SH-SY5Y (cell line): ENCODE data around the gene TBCCD1.

Experiments
- GATA2 ChIP-seq: IDR thresholded peaks from 2 replicates; pipeline ENCODE4 v1.6.1; 2011; ENCODE audit warnings: mild to moderate bottlenecking, low read depth, low read length
- GATA3 ChIP-seq: IDR thresholded peaks from 2 replicates; pipeline ENCODE4 v1.6.1; 2011; ENCODE audit warnings: low read depth, mild to moderate bottlenecking, low read length, moderate library complexity

The TBCCD1 gene

GRCh38 chr3:186600896-186601295, 33.8 kb upstream of the TBCCD1 start:
- TF ChIP-seq GATA2: no peak
- no peak for TF ChIP-seq GATA3

DNA sequence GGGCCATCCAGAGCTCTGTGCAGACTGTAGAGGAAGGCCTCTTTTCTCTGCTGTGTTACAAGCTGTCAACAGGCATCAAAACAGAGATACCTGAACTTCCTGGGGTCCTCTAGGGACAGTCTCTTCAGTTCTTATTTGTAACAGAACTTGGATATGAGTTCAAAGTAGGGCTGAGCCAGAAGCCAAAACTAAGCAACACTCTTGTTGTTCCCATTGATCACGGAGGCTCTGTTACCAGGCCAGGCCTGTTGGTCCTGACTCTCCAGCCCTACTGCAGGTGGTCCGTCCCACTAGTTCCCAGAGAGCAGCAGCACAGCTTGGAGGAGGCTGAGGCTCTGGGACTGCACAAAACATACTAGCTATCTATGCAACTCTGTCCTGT, 32.6 kb upstream of the TBCCD1 start:
- TF ChIP-seq GATA3 (no peak), GATA2 (no peak)

DNA sequence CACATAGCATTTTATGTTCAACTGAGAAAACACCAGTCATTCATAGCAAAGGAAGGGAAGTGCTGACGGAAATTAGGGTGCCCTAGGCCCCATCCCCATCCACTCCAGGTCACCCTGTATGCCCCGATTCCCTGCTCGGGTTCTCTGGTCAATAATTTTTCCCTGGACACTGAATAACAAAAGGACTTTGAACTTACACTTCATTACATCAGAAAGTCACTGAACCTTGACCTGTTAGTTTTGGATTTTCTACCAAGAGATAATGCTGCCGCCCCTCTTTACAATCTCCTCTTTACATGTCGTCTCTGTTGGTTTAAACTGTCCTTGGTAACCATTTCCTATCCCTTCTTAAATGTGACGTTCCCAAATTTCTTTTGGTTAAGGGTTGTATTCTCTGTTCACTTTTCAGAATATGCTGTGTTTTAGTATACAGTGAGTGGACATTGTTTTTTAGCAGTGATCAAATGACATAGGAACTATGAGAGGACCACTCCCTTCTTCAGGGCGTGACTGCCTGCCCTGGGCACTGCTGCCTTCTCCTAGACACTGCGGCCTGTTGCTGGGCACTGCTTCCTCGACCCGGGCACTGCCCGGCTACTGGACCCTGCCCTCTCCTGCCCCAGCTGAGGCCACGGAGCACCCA, 32.1 kb upstream of the TBCCD1 start:
- TF ChIP-seq GATA3 (no peak), GATA2 (no peak)

GRCh38 chr3:186598794-186599141, 31.6 kb upstream of the TBCCD1 start:
- no peak for TF ChIP-seq GATA3
- no peak for TF ChIP-seq GATA2

GRCh38 chr3:186598108-186598784, 31.1 kb upstream of the TBCCD1 start:
- TF ChIP-seq GATA3 (no peak), GATA2 (no peak)

- TF ChIP-seq GATA3 (no peak), GATA2 (no peak)
Observed at GRCh38 chr3:186596568-186597287, 29.6 kb upstream of the TBCCD1 start.

GRCh38 chr3:186594591-186595113, 27.5 kb upstream of the TBCCD1 start:
- TF ChIP-seq GATA3 (no peak), GATA2 (no peak)

DNA sequence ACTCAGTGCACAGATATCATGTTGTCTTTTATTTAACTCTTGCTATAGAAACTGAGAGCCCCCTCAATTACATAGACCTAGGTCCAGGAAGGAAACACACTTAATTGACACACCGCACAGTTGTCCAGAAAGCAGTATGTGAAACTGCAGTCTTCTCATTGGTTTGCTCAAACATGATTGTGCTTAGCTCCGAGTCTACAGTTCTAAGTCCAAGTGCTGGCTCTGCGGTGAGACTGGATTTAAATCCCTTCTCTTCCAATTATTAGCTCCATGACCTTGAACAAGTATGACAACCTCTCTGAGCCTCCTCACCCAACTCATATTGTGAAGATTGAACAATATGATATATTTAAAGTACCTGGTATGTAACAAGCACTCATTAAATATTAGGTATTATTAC, 26.7 kb upstream of the TBCCD1 start:
- TF ChIP-seq GATA2: no peak
- TF ChIP-seq GATA3: no peak

- TF ChIP-seq GATA3 (no peak), GATA2 (no peak)
Observed at GRCh38 chr3:186592682-186593081, 25.5 kb upstream of the TBCCD1 start.

DNA sequence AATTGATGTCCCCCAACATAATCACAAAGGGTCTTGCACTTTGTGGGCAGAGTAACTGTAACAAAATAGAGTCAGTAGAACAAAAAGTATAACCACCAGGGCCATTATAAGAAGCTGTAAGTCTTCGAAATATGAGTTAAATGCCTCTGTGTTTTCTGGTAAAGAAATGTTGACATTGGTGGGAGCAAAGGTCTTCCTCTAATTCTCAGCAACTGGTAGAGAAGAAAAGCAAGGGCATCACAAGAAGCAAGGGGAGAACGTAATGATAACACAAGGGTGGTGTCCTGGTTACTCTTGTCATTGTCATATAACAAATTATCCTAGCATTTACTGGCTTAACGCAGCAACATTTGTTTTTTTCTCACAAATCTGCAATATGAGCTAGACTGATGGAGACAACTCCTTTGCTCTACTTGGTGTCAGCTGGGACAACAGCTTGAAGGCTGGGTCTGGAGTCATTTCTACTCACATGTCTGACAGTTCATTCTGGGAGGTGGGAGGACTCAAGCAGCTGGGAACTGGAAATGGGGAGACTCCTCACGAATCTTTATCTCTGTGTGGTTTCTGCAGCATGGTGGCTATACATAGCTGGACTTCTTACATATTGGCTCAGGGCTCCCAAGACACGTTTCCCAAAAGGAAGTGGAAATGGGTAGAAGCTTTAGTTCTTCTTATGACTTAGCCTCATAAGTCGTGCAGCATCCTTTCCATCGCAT, 23.6 kb upstream of the TBCCD1 start:
- TF ChIP-seq GATA3 (no peak), GATA2 (no peak)

- TF ChIP-seq GATA2 (no peak), GATA3 (no peak)
Observed at GRCh38 chr3:186589856-186590579, 22.9 kb upstream of the TBCCD1 start.

GRCh38 chr3:186589121-186589520, 22.0 kb upstream of the TBCCD1 start:
- TF ChIP-seq GATA3: no peak
- TF ChIP-seq GATA2: no peak

DNA sequence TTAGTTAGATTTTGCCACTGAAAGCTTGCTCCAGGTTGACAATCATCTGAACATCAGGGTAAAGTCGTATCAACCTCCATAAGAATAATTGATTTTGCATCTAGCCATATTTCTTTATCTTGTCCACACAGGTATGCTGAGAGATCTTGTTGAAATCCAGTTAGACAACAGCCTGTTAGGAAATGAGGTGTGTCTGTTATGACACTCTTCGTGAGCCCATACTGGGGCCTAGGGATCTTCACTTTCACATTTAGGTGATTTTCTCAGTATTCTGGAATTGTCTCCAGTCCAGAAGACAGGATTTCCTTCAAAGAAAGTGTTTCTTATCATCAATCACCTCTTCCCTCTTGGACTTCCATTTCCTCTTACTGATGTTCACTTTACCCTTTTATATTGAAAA, 21.5 kb upstream of the TBCCD1 start:
- TF ChIP-seq GATA2 (no peak), GATA3 (no peak)
